ENCODE measurements around the gene PDE8B. TPM values are rescaled to one million over a fixed set of nuclear protein-coding genes. Genes with fewer than 3 reads are reported as not detected.
"Not testable (repeated sequence)": the region's sequence is repeated elsewhere in the genome, so short reads cannot be mapped to it uniquely, and the experiment has no call there.

The PDE8B gene
- total RNA-seq, 2 experiments from 2014 or later, result not detected

DNA sequence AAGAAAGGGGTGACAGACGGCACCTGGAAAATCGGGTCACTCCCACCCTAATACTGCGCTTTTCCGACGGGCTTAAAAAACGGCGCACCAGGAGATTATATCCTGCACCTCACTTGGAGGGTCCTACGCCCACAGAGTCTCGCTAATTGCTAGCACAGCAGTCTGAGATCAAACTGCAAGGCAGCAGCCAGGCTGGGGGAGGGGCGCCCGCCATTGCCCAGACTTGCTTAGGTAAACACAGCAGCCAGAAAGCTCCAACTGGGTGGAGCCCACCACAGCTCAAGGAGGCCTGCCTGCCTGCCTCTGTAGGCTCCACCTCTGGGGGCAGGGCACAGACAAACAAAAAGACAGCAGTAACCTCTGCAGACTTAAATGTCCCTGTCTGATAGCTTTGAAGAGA lies 264.6 kb downstream of the PDE8B start:
- CTCF ChIA-PET, POLR2A ChIA-PET: not testable (repeated sequence)

Other genes with a start within 250 kb of the PDE8B start
- gene AGGF1, start 180.3 kb upstream of the PDE8B start, total RNA-seq, result 10 to 100 TPM; 31.6 to 34.4 TPM
- gene ZBED3, start 123.4 kb upstream of the PDE8B start, total RNA-seq, result 1 to 10 TPM; 2.2 to 2.6 TPM

Measured in activated CD8-positive, alpha-beta memory T cell treated with anti-CD3 and anti-CD28 coated beads for 36 hours (primary cell).